A673 (cell line): ENCODE data around the gene RALA. TPM values are rescaled to one million over a fixed set of nuclear protein-coding genes. Genes with fewer than 3 reads are reported as not detected.

Experiments
- BruUV-seq: library from RNA; stranded (reverse); fragments of 400-500 nt; replicated peaks from 2 replicates; lab custom pipeline; 2021; lab: Mats Ljungman, UMichigan
- CTCF ChIA-PET: fragments of 300-600 bp; sonication (Branson Sonifier 250); formaldehyde crosslinking; loops from one replicate; lab custom pipeline; 2022; ENCODE audit warnings: antibody characterized with exemption; lab: Charles Lee
- POLR2A ChIA-PET: fragments of 300-600 bp; sonication (Branson Sonifier 250); formaldehyde crosslinking; loops from one replicate; lab custom pipeline; 2022; ENCODE audit warnings: antibody characterized with exemption; ENCODE audit not compliant: low non-redundant PET; lab: Charles Lee
- DNase-seq: peaks from one replicate; pipeline ENCODE4 v3.0.0-alpha.2; 2015; ENCODE audit warnings: low spot score
- H3K27ac ChIP-seq: fragments of 200-600 bp; sonication (generic); 2 replicates; pipeline ENCODE4 v1.5.1; 2016; ENCODE audit warnings: mixed run types, low read depth, mild to moderate bottlenecking, mixed read lengths, antibody characterized with exemption, low read length; ENCODE audit not compliant: poor library complexity, severe bottlenecking
- H3K27me3 ChIP-seq: fragments of 200-600 bp; sonication (generic); replicated peaks from 2 replicates; pipeline ENCODE4 v1.6.1; 2017; ENCODE audit warnings: mixed run types, low read depth, mild to moderate bottlenecking, mixed read lengths, antibody characterized with exemption, low read length; ENCODE audit not compliant: insufficient read depth, poor library complexity
- H3K36me3 ChIP-seq: fragments of 200-600 bp; sonication (generic); 2 replicates; pipeline ENCODE4 v1.6.1; 2016; ENCODE audit warnings: mixed run types, mild to moderate bottlenecking, mixed read lengths, antibody characterized with exemption, low read length; ENCODE audit not compliant: insufficient read depth, poor library complexity, severe bottlenecking
- H3K4me1 ChIP-seq: fragments of 200-600 bp; sonication (generic); 2 replicates; pipeline ENCODE4 v1.6.1; 2017; ENCODE audit warnings: mixed run types, mild to moderate bottlenecking, mixed read lengths, antibody characterized with exemption, low read length; ENCODE audit not compliant: insufficient read depth, poor library complexity, severe bottlenecking
- H3K4me3 ChIP-seq: fragments of 200-600 bp; sonication (generic); 2 replicates; pipeline ENCODE4 v1.5.1; 2016; ENCODE audit warnings: low read depth, mixed run types, mild to moderate bottlenecking, mixed read lengths, low read length; ENCODE audit not compliant: poor library complexity, severe bottlenecking
- H3K9me3 ChIP-seq: fragments of 200-600 bp; sonication (generic); 2 replicates; pipeline ENCODE4 v1.6.1; 2016; ENCODE audit warnings: mixed run types, low read depth, mild to moderate bottlenecking, mixed read lengths, antibody characterized with exemption, low read length; ENCODE audit not compliant: poor library complexity, severe bottlenecking
- EZH2 ChIP-seq: fragments of 200-600 bp; sonication (generic); IDR thresholded peaks from 2 replicates; pipeline ENCODE4 v1.6.1; 2017; ENCODE audit warnings: borderline replicate concordance, low read depth, mild to moderate bottlenecking, mixed read lengths, antibody characterized with exemption, low read length; ENCODE audit not compliant: poor library complexity, severe bottlenecking
- intact Hi-C: fragments of 100-400 bp; cut with micrococcal nuclease; formaldehyde crosslinking; loops from one replicate; pipeline ENCODE4 v1.10.0; 2022; ENCODE audit not compliant: unreplicated experiment
- total RNA-seq: library from RNA; stranded (reverse); gene quantifications from 2 replicates; pipeline ENCODE4 v1.2.3, GENCODE V29; 2021
- TF ChIP-seq, protein P1 (sequence below): fragments of 300-800, 200-600 bp; sonication (generic); conservative IDR thresholded peaks from 2 replicates; pipeline ENCODE4 v1.5.1; 2017; ENCODE audit warnings: low read depth, mild to moderate bottlenecking, antibody characterized with exemption, low read length, moderate library complexity, mixed read lengths

RALA gene
- total RNA-seq, 1 experiment from 2014 or later, result 33.9 TPM

DNA sequence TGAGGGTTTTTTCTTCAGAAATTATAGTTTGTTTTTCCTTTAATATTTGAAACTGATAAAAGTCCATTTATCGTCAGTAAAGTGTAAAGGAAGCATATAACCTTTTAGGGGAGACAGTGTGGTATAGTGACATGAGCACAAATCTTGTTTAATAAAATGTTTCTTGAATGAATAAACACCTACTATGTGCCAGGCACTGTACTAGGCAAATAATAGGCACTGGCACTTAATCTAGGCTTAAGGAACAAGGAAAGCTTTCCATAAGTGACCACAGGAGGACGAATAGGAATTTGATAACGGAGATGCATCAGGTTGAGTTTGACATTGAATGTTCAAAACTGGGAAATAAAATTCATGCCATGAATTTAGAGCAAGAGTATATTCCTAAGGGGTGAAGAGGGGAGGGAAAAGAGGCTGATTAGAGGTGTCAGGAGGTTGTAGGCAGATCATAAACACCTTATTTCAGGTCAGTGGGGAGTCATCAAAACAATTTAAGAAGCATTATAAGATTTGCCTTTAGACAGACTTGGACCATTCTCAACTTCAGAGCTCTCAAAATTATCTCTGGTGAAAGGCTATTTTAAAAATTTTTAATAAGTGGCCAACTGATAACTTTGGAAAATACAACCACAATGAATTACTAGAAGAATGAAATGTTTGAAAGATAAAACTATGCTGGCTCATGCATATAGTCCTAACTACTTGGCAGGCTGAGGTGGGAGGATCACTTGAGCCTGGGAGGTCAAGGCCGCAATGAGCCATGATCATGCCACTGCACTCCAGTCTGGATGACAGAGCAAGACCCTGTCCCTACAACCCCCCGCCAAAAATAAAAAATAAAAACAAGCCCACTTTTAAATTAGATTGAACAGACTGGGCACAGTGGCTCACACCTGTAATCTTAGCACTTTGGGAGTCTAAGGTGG lies 22.4 kb downstream of the RALA start:
- H3K36me3 ChIP-seq, result no peaks in the 10 kb centered on the region
- CTCF ChIA-PET, result no interaction called here
- POLR2A ChIA-PET, result no interaction called here
- no peaks in the 10 kb centered on the region for H3K4me1 ChIP-seq
- H3K9me3 ChIP-seq, result no peaks in the 10 kb centered on the region
- no peaks in the 10 kb centered on the region for H3K27me3 ChIP-seq
- no peak overlapping the region for H3K27ac ChIP-seq
- TSS peak; percentile 11 for BruUV-seq
- TF ChIP-seq, protein P1, sequence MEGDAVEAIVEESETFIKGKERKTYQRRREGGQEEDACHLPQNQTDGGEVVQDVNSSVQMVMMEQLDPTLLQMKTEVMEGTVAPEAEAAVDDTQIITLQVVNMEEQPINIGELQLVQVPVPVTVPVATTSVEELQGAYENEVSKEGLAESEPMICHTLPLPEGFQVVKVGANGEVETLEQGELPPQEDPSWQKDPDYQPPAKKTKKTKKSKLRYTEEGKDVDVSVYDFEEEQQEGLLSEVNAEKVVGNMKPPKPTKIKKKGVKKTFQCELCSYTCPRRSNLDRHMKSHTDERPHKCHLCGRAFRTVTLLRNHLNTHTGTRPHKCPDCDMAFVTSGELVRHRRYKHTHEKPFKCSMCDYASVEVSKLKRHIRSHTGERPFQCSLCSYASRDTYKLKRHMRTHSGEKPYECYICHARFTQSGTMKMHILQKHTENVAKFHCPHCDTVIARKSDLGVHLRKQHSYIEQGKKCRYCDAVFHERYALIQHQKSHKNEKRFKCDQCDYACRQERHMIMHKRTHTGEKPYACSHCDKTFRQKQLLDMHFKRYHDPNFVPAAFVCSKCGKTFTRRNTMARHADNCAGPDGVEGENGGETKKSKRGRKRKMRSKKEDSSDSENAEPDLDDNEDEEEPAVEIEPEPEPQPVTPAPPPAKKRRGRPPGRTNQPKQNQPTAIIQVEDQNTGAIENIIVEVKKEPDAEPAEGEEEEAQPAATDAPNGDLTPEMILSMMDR, result no peak
- no peak for TF ChIP-seq EZH2
- intact Hi-C loops, result no loop called here
- H3K4me3 ChIP-seq, result no peak overlapping the region
- no peak for DNase-seq

DNA sequence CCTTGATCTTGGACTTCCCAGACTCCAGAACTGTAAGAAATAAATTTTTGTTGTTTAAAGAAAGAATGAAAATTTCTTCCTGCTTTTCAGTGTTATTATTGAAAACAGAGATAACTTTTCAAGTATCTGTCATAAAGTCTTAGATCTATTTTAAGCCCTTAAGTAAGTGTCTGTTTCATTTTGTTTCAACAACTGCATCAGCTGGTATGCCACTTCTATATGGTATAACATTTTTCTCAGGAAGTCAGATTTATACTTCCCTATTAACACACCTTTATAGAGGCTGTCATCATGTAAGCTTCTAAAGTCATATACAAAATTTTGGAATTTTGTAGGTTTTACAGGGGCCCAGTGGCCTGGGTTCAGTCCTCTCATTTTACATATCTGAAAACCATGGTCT lies 24.4 kb downstream of the RALA start:
- Histone ChIP-seq H3K27me3 (no peaks in the 10 kb centered on the region), H3K36me3 (no peaks in the 10 kb centered on the region), H3K4me1 (no peaks in the 10 kb centered on the region), H3K4me3 (no peak overlapping the region), H3K9me3 (no peaks in the 10 kb centered on the region), H3K27ac (no peak overlapping the region)
- no TSS peak for BruUV-seq
- ChIA-PET CTCF (no interaction called here), POLR2A (no interaction called here)
- TF ChIP-seq, protein P1, result no peak
- TF ChIP-seq EZH2, result no peak
- intact Hi-C loops, result no loop called here
- DNase-seq, result no peak

DNA sequence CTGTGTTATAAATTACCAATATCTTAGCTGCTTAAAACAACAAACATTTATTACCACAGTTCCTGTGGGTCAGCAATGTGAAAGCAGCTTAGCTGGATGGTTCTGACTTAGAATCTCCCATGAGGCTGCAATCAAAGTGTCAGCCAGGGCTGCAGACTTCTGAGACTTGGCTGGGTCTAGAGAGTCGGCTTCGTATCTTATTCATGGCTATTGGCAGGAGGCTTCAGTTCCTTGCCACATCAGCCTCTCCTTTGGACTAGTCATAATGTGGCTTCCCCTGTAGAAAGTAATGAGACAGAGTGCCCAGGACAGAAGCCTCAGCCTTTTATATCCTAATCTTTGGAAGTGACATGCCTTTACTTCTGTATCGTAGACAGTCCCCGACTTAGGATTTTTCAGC lies 27.3 kb downstream of the RALA start:
- DNase-seq, result no peak
- ChIA-PET POLR2A (no interaction called here), CTCF (interaction anchor here (0.6 kb wide), 1 partner anchor 29 kb away, joined by 3 read pairs; no protein-coding TSS in a partner anchor)
- no peaks in the 10 kb centered on the region for H3K4me1 ChIP-seq
- H3K9me3 ChIP-seq, result peaks cover 5% of the 10 kb centered on the region
- TF ChIP-seq EZH2, result no peak
- TF ChIP-seq, protein P1, result no peak
- no TSS peak for BruUV-seq
- intact Hi-C loops, result no loop called here
- H3K27ac ChIP-seq, result no peak overlapping the region
- H3K36me3 ChIP-seq, result no peaks in the 10 kb centered on the region
- H3K4me3 ChIP-seq, result no peak overlapping the region
- H3K27me3 ChIP-seq, result no peaks in the 10 kb centered on the region
